GM19025 (cell line): ENCODE data around the gene CRYL1.

ENCODE experiments used
- ATAC-seq: cut with Tn5 transposase; IDR thresholded peaks from one replicate; pipeline ENCODE4 v1.9.1; 2021; ENCODE audit warnings: mild to moderate bottlenecking, low read depth, moderate library complexity; ENCODE audit not compliant: unreplicated experiment

The CRYL1 gene

GRCh38 chr13:20497006-20497775 lies 28.5 kb downstream of the CRYL1 start:
- no peak for ATAC-seq

- no peak for ATAC-seq
Observed at GRCh38 chr13:20495087-20496023, 30.3 kb downstream of the CRYL1 start.

GRCh38 chr13:20494656-20495055 lies 31.0 kb downstream of the CRYL1 start:
- no peak for ATAC-seq

GRCh38 chr13:20492641-20493040 lies 33.0 kb downstream of the CRYL1 start:
- ATAC-seq, result no peak

GRCh38 chr13:20491926-20492435 lies 33.7 kb downstream of the CRYL1 start:
- no peak for ATAC-seq

DNA sequence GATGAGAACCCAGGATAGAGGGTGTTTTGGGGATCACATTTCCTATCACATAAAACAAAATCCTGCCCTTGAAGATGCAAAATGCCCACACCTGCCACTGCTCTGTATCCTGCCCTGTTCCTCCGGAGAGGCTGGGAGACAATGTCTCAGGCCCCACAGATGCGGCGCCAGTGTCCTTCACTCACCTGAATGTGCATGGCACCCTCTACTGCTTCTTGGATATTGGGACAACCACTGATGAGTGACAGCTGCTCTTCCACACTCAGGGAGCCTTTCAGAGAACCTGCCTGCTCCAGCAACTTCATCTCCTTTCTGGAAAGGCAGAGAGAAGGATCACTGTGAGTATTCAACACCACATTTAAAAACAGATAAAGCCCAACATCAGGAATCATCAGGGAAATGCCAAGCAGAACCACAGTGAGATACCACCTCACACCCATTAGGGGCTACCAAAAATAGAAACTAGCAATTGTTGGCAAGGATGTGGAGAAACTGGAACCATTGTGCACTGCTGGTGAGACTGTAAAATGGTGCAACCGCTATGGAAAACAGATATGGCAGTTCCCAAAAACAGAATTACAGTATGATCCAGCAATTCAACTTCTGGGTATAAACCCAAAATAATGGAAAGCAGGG lies 36.4 kb downstream of the CRYL1 start:
- ATAC-seq, result peak; percentile 66

DNA sequence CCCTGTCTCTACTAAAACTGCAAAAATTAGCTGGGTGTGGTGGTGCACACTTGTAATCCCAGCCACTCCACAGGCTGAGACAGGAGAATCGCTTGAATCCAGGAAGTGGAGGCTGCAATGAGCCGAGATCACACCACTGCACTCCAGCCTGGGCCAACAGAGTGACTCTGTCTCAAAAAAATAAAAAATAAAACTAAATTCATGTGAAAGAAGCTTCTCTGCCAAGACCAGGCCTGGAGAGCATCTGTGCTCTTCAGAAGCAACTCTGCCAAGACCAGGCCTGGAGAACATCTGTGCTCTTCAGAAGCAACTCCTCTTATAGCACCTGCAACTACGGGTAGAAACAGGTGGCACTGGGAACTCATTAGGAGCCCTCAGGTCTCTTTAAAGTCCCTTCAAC lies 37.7 kb downstream of the CRYL1 start:
- ATAC-seq, result no peak

DNA sequence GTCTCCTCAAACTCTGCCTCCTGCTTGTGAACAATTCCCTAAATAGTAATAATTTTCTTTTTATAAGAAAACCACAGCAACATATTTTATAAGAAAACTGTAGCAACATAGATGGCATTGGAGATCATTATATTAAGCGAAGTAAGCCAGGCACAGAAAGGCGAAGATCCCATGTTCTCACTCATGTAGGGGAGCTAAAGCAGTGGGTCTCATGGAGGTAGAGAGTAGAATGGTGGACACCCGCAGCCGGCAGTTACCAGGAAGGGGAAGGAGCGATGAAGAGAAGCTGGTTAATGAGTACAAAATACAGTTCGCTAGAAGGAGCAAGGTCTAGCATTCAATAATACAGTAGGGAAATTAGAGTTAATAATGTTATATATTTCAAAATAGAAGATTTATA lies 42.9 kb downstream of the CRYL1 start:
- no peak for ATAC-seq

- no peak for ATAC-seq
Observed at GRCh38 chr13:20482275-20482761, 43.3 kb downstream of the CRYL1 start.

DNA sequence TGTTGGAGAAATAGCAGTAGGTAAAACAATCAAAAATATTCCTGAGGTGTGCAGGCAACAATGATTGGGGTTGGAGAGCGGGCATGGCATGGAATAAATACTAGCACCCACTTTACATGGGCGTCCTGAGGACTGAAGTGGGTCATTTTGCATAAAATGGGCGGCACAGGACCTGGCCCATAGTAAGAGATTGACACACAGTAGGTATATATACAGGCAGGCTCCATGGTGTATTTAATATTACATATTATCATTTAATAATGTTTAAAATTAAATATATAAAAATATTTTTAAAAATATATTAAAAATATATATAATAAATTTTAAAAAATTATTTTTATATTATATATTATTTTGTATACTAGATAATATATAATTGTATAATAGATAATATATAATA lies 48.3 kb downstream of the CRYL1 start:
- no peak for ATAC-seq

DNA sequence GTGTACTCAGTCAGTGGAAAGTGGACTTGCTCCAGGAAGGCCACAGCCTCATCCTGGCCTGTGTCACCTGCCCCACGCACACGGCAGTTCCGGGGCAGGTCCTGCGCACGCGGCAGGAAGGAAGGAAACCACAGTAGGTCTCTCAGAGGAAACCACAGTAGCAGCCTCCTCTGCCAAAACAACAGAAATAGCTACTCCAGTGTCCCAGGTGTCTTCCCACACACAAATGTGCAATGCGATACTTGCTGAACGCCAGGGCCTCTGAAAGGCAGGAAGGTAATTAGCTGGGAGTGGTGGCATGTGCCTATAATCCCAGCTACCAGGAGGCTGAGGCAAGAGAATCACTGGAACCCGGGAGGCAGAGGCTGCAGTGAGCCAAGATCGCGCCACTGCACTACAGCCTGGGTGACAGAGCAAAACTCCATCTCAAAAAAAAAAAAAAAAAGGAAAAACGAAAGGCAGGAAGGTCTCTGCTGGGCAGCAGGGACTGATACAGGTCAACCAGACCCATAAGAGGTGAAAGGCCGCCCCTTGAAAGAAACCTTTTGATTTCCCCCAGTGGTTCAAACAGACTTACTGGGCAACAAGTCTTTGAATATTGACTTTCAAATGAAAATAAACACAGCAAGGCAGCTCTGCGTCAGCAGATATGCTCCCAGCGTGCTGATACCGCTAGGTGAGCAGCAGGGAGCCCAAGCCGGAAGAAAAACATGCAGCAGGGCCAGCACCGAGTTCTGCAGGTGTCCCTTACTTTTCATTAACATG lies 49.5 kb downstream of the CRYL1 start:
- peak; percentile 95 for ATAC-seq

DNA sequence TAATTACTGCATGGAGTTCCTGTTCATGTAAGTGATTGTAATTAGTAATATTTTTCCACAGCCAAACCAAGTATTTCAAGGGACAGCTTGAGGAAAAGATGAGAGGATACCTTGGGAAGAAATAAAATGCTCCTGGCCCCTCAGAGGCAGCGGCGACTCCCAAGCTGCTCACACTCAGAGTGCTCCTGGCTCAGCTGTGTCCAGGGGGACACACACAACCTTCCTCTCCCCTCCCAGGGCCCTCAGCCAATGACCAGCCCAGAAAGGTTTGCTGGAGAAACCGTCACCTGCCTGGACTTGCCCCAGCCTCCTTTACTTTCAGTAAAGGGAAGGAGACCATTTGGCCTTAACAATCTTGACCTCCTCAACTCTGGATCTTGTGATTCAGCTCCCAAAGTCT lies 51.1 kb downstream of the CRYL1 start:
- no peak for ATAC-seq

- no peak for ATAC-seq
Observed at GRCh38 chr13:20473888-20474287, 51.8 kb downstream of the CRYL1 start.

GRCh38 chr13:20473139-20473538 lies 52.5 kb downstream of the CRYL1 start:
- no peak for ATAC-seq

GRCh38 chr13:20472531-20472930 lies 53.1 kb downstream of the CRYL1 start:
- ATAC-seq, result no peak

- ATAC-seq, result no peak
Observed at GRCh38 chr13:20470136-20470535, 55.5 kb downstream of the CRYL1 start.

DNA sequence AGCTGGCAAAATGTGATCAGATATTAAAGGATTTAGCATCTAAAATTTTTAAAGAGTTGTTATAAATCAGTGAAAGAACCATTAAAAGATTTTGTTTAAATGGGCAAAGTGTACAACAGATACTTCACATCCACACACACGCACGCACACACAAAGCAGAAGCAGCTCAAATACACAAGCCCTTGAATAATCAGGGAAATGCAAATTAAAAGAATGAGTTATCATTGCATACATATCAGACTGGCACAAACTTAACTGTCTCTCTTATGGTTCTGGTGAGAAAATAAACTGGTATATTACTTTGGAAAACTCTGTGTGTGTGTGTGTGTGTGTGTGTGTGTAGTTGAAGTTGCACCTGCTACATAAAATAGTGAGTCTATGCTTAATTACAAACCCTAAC lies 59.3 kb downstream of the CRYL1 start:
- no peak for ATAC-seq

- ATAC-seq, result no peak
Observed at GRCh38 chr13:20465218-20465879, 60.3 kb downstream of the CRYL1 start.

GRCh38 chr13:20462921-20463320 lies 62.7 kb downstream of the CRYL1 start:
- no peak for ATAC-seq

- no peak for ATAC-seq
Observed at GRCh38 chr13:20462533-20462915, 63.1 kb downstream of the CRYL1 start.
